GM21528 (cell line): ENCODE measurements around the gene C5orf58.

Experiments
- ATAC-seq: cut with Tn5 transposase; IDR thresholded peaks from one replicate; pipeline ENCODE4 v1.9.1; 2021; ENCODE audit warnings: mild to moderate bottlenecking, moderate library complexity; ENCODE audit not compliant: unreplicated experiment, low FRiP score

C5orf58 gene, protein sequence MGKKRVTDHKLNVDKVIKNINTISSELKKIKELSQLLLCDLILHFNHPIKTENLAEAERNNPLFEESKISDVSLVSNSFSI

DNA sequence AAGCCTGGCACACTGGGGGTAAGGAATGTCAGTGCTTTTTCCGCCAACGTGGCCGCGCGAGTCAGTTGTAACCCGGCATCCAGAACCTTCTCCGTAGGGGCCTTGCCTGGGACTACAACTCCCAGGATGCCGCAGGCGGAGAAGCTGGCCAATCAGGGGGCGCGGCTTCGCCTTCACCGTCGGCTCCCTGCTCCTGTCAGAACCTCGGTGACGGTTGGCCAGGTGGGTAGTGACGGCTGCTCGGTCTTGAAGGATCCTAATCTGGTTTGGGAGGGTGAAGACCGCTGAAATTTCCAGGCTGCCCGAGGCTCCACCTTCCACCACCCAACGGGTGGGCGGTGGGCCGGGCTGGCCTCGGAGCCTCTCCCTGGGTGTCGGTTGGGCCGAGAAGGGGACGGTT lies at the start of gene C5orf58:
TSS of gene C5orf58 (plus strand) at position 200 of the 400 bp plus-strand sequence. CDS start 1,992 bp downstream, outside the sequence.
- ATAC-seq: no peak

GRCh38 chr5:170183816-170184687 lies 48.7 kb upstream of the C5orf58 start:
- peak; percentile 86 for ATAC-seq

- no peak for ATAC-seq
Measured at GRCh38 chr5:170184737-170185136, 48.0 kb upstream of the C5orf58 start.

DNA sequence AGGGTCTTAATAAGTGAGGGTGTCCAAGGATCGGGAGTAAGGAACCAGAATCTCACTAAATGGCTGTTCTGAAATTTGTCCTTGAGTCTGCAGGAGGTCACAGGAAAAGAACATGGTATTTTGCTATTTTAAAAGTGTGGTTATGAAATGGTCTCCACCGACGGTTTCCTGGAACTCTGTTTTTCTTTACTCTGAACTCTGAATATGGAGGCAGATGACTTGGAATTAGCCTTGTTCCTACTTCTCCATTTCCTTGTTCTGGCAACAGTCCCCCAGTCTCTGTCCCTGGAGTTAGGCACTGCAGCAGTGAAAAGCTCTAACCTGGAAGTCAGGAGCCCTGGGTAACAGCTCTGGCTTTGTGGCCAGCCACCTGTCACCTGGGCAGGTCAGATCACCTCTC lies 46.6 kb upstream of the C5orf58 start:
- no peak for ATAC-seq

GRCh38 chr5:170186856-170187255 lies 45.9 kb upstream of the C5orf58 start:
- no peak for ATAC-seq

GRCh38 chr5:170190436-170191134 lies 42.2 kb upstream of the C5orf58 start:
- ATAC-seq: no peak

DNA sequence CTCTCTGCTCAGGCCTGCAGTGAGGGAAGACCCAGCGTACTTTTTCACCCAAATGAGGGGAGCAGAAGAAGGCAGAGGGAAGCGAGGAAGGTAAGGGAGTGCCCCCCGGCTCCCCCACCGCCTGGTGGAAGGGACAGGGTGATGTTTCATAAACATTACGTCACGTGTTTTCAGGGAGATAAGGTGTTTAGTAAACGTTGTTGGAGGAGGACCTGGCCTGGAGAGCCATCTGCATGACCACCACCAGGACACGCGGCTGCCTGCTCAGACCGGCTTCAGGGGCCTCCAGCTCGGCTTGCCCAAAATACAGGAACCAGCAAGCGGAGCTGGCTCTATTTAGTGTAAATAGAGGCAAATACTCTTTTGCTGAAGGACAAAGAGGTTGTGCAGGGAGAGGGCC lies 40.0 kb upstream of the C5orf58 start:
- ATAC-seq: no peak

DNA sequence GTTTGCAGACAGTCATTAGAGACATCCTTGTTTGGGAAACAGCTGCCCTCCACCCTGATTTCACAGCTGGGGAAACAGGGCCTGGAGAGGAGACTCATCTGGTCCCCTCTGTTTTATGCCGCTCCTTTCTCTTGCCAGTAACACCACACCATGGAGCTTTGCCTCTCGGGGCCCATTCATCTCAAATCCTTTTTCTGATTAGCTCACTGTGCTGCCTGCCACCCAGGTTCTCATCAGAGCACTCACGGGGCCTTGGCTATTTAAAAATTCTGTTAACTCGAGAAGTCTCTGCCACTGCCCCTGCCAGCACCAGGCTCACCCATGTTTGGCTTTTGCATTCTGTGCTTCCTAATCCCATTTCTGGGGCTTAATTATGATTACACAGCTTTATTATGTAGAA lies 36.8 kb upstream of the C5orf58 start:
- ATAC-seq: no peak

GRCh38 chr5:170200876-170201275 lies 31.9 kb upstream of the C5orf58 start:
- no peak for ATAC-seq

DNA sequence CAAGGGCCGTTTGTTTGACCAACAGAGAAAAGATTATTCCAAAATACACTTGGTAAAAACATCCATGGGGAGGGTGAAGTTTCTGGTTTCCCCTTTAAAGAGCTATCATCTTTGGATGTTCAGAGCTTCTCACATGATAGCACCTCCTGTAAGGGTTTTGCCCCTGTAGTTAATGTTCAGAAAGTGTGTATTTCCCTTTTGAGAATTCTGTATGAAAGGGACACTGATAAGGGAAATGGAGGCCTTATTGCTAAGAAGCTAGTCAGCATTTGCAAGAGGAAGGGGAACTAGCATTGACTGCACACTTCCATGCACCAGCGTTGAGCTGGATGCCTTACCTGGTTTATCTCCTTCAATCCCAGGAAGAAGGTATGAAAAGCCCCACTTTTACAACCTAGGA lies 31.5 kb upstream of the C5orf58 start:
- no peak for ATAC-seq

GRCh38 chr5:170202117-170202516 lies 30.7 kb upstream of the C5orf58 start:
- ATAC-seq: no peak

GRCh38 chr5:170204202-170204601 lies 28.6 kb upstream of the C5orf58 start:
- ATAC-seq: no peak

DNA sequence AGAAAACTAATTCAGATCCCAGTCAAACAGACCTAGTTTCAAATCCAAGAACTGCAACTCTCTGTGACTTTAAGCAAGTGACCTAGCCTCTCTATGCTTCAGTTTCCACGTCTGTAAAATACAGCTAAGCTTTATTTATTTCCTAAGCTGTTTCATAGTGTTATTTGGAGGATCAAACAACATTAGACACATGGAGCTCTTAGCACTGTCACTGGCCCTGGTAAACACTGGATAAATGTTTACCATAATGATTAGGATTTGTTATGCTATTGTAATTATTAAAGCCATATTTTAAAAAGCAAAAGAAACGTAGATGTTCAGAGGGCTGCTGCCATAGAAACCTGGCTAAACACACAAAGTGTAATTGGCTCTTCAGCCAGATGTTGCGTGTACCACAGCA lies 26.6 kb upstream of the C5orf58 start:
- ATAC-seq: no peak

- no peak for ATAC-seq
Measured at GRCh38 chr5:170206958-170207357, 25.8 kb upstream of the C5orf58 start.

GRCh38 chr5:170211575-170212334 lies 21.0 kb upstream of the C5orf58 start:
- no peak for ATAC-seq

DNA sequence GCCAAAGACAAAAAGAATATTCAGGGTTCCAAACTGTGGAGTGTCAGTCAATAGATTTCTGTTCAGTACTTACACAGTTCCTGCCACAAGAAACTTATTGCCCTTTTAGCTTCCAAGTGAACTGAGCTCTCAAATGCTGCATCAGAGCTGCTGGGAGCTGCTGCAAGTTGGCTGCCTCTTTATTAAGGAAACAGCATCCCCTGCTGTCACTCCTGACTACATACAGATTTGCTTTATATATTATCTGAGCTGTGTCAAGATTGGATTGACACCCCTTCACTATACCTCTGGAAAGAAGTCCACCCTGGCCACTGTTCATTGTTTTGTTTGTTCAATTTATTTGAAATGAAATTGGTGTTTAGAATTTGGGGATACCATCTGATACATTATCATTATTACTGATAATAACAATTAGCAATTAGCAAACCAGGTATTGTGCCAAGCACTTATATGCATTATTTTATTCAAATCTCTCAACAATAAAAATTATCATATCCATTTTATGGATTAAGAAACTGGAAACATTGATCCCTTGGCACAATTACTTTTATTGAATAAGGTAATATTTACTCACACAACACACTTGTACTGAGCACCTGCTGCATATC lies 16.4 kb upstream of the C5orf58 start:
- ATAC-seq: no peak

GRCh38 chr5:170217831-170218230 lies 15.0 kb upstream of the C5orf58 start:
- no peak for ATAC-seq

- ATAC-seq: no peak
Measured at GRCh38 chr5:170218726-170219125, 14.1 kb upstream of the C5orf58 start.

- no peak for ATAC-seq
Measured at GRCh38 chr5:170219615-170220014, 13.2 kb upstream of the C5orf58 start.

DNA sequence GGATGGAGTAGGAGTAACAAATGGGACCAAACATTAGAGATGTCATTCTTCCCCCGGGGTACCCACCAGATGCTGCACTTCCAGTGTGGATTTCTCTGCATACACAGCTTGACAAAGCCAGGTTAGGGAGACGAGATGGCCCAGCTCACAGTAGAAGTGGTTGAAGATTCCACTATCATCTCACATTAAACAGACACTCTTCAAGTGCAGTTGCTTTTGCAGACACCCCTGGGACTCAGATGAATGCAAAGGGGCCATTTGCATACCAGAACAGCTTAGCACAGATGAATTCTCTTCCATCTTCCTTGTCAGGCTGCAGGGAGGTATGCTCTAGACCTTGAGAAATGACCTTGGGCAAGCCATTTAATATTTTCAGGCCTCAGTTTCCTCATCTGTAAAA lies 12.6 kb upstream of the C5orf58 start:
- no peak for ATAC-seq
